Astrocyte (in vitro differentiated cells and primary cell): ENCODE results near the gene ABCC10.

Source experiments
- EZH2 ChIP-seq: IDR thresholded peaks from 2 replicates; pipeline ENCODE4 v1.6.1; 2012; ENCODE audit warnings: mild to moderate bottlenecking, low read length, inconsistent platforms; ENCODE audit not compliant: insufficient read depth
- TF ChIP-seq, protein P1 (sequence below): IDR thresholded peaks from 2 replicates; pipeline ENCODE4 v1.5.1; 2011; ENCODE audit warnings: low read depth, mild to moderate bottlenecking, inconsistent platforms, low read length, moderate library complexity; ENCODE audit not compliant: insufficient read depth

DNA sequence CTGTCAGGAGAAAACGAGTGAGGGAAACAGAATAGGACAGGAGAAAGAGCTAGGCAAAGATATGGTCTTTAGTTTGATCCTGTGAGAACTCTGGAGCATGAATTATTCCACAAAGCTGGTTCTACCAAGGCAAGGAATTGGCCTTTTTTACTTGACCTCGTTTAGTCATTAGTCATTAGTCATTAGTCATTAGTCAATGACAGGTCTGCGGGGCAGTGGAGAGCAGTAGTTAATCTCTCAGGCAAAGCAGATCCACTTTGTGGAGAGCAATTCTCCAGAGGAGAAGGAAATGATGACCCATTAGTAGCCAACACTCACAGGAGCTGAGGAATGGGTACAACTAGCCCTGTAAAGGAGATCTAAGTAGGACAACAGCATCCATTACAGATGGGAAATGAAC is 22.0 kb upstream of the ABCC10 start:
- TF ChIP-seq, protein P1, sequence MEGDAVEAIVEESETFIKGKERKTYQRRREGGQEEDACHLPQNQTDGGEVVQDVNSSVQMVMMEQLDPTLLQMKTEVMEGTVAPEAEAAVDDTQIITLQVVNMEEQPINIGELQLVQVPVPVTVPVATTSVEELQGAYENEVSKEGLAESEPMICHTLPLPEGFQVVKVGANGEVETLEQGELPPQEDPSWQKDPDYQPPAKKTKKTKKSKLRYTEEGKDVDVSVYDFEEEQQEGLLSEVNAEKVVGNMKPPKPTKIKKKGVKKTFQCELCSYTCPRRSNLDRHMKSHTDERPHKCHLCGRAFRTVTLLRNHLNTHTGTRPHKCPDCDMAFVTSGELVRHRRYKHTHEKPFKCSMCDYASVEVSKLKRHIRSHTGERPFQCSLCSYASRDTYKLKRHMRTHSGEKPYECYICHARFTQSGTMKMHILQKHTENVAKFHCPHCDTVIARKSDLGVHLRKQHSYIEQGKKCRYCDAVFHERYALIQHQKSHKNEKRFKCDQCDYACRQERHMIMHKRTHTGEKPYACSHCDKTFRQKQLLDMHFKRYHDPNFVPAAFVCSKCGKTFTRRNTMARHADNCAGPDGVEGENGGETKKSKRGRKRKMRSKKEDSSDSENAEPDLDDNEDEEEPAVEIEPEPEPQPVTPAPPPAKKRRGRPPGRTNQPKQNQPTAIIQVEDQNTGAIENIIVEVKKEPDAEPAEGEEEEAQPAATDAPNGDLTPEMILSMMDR, result no peak
- no peak for TF ChIP-seq EZH2
